Neural cell (in vitro differentiated cells): ENCODE data around the gene PRKACA. TPM values are rescaled to one million over a fixed set of nuclear protein-coding genes. Genes with fewer than 3 reads are reported as not detected.

Source experiments
- H2AFZ ChIP-seq: fragments of 200-600, 300-800 bp; sonication (generic), shearing (Covaris generic); 2 replicates; pipeline ENCODE4 v1.6.0; 2014; ENCODE audit warnings: low read depth, mild to moderate bottlenecking, antibody characterized with exemption, low read length, moderate library complexity
- H3F3A ChIP-seq: fragments of 200-600 bp; shearing (Covaris generic); 2 replicates; pipeline ENCODE4 v1.6.1; 2016; ENCODE audit warnings: mild to moderate bottlenecking, moderate library complexity, mixed read lengths, antibody characterized with exemption, low read length; ENCODE audit not compliant: insufficient read depth, poor library complexity, severe bottlenecking
- H3K27ac ChIP-seq: fragments of 200-600, 300-800 bp; sonication (generic), shearing (Covaris generic); 2 replicates; pipeline ENCODE4 v1.5.1; 2014; ENCODE audit warnings: mild to moderate bottlenecking, low read length, moderate library complexity
- H3K27me3 ChIP-seq: fragments of 300-800, 200-600 bp; sonication (generic), shearing (Covaris generic); 2 replicates; pipeline ENCODE4 v1.6.0; 2014; ENCODE audit warnings: mild to moderate bottlenecking, low read depth, low read length, moderate library complexity; ENCODE audit not compliant: insufficient read depth
- H3K36me3 ChIP-seq: fragments of 300-800, 200-600 bp; sonication (generic), shearing (Covaris generic); 2 replicates; pipeline ENCODE4 v1.5.1; 2014; ENCODE audit warnings: mild to moderate bottlenecking, antibody characterized with exemption, low read length, moderate library complexity; ENCODE audit not compliant: insufficient read depth
- H3K4me2 ChIP-seq: fragments of 300-800, 200-600 bp; sonication (generic), shearing (Covaris generic); 2 replicates; pipeline ENCODE4 v1.6.0; 2014; ENCODE audit warnings: mild to moderate bottlenecking, low read length
- H3K4me3 ChIP-seq: fragments of 300-800, 200-600 bp; sonication (generic), shearing (Covaris generic); 2 replicates; pipeline ENCODE4 v1.5.1; 2014; ENCODE audit warnings: mild to moderate bottlenecking, low read length, moderate library complexity
- H3K79me2 ChIP-seq: fragments of 200-600 bp; shearing (Covaris generic); replicated peaks from 2 replicates; pipeline ENCODE4 v1.6.0; 2014; ENCODE audit warnings: mild to moderate bottlenecking, low read length, moderate library complexity; ENCODE audit not compliant: insufficient read depth
- H3K9ac ChIP-seq: fragments of 300-800, 200-600 bp; sonication (generic), shearing (Covaris generic); 2 replicates; pipeline ENCODE4 v1.6.1; 2016; ENCODE audit warnings: mild to moderate bottlenecking, low read length, mixed read lengths
- H3K9me2 ChIP-seq: fragments of 200-600 bp; shearing (Covaris generic); 2 replicates; pipeline ENCODE4 v1.6.1; 2016; ENCODE audit warnings: mild to moderate bottlenecking, low read length, mixed read lengths; ENCODE audit not compliant: insufficient read depth
- H3K9me3 ChIP-seq: fragments of 200-600, 300-800 bp; sonication (generic), shearing (Covaris generic); 2 replicates; pipeline ENCODE4 v1.6.1; 2016; ENCODE audit warnings: mild to moderate bottlenecking, mixed run types, low read length, moderate library complexity, mixed read lengths
- H4K20me1 ChIP-seq: fragments of 200-600 bp; shearing (Covaris generic); 2 replicates; pipeline ENCODE4 v1.6.1; 2016; ENCODE audit warnings: mild to moderate bottlenecking, mixed run types; ENCODE audit not compliant: insufficient read depth
- EP300 ChIP-seq: fragments of 450-650 bp; conservative IDR thresholded peaks from 2 replicates; pipeline ENCODE4 v1.6.1; 2014; ENCODE audit warnings: antibody characterized with exemption, mild to moderate bottlenecking, moderate library complexity; ENCODE audit not compliant: poor library complexity, severe bottlenecking
- EZH2 ChIP-seq: fragments of 200-600, 300-800 bp; shearing (Covaris generic), sonication (generic); IDR thresholded peaks from 2 replicates; pipeline ENCODE4 v1.6.1; 2014; ENCODE audit warnings: antibody characterized with exemption, low read length, borderline replicate concordance, mild to moderate bottlenecking; ENCODE audit not compliant: insufficient read depth, poor library complexity, severe bottlenecking
- MXI1 ChIP-seq: fragments of 450-650 bp; conservative IDR thresholded peaks from 2 replicates; pipeline ENCODE4 v1.6.1; 2014; ENCODE audit warnings: antibody characterized with exemption, mild to moderate bottlenecking; ENCODE audit not compliant: poor library complexity, severe bottlenecking
- POLR2AphosphoS5 ChIP-seq: IDR thresholded peaks from 2 replicates; pipeline ENCODE4 v1.6.1; 2012
- RAD21 ChIP-seq: fragments of 450-650 bp; conservative IDR thresholded peaks from 2 replicates; pipeline ENCODE4 v1.6.1; 2014; ENCODE audit warnings: antibody characterized with exemption, mild to moderate bottlenecking, moderate library complexity
- REST ChIP-seq: IDR thresholded peaks from 2 replicates; pipeline ENCODE4 v1.6.1; 2012; ENCODE audit warnings: borderline replicate concordance
- SMC3 ChIP-seq: fragments of 450-650 bp; conservative IDR thresholded peaks from 2 replicates; pipeline ENCODE4 v1.6.1; 2014; ENCODE audit warnings: antibody characterized with exemption, mild to moderate bottlenecking, moderate library complexity; ENCODE audit not compliant: poor library complexity
- TAF1 ChIP-seq: IDR thresholded peaks from 2 replicates; pipeline ENCODE4 v1.6.1; 2012; ENCODE audit warnings: low read depth
- polyA plus RNA-seq: library from polyadenylated mRNA; depleted of rRNA; stranded (reverse); fragments of >200 nt; gene quantifications from 2 replicates; pipeline ENCODE4 v1.2.3, GENCODE V29; 2014
- TF ChIP-seq, protein P1 (sequence below): fragments of 450-650 bp; IDR thresholded peaks from 2 replicates; pipeline ENCODE4 v1.5.1; 2014; ENCODE audit warnings: antibody characterized with exemption, mild to moderate bottlenecking, moderate library complexity; ENCODE audit not compliant: poor library complexity, severe bottlenecking

Gene PRKACA
- polyA plus RNA-seq, 1 donor from 2014 or later, result 11.7 TPM

DNA sequence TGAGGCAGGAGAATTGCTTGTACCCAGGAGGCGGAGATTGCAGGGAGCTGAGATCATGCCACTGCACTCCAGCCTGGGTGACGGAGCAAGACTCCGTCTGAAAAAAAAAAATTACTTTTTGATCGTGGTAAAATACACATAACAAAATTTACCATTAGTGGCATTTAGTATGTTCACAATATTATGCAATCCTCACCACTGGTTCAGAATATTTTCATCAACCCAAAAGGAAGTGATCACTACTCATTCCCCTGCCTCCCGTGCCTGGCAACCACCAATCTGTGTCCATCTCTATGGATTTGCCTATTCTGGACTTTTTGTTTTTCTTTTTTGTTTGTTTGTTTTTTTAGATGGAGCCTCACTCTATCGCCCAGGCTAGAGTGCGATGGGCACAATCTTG, 54.5 kb downstream of the PRKACA start:
- H2AFZ ChIP-seq, result no peak overlapping the region
- H3K9ac ChIP-seq, result no peak overlapping the region
- no peaks in the 10 kb centered on the region for H3K36me3 ChIP-seq
- no peaks in the 10 kb centered on the region for H3K9me3 ChIP-seq
- H3K9me2 ChIP-seq, result no peaks in the 10 kb centered on the region
- TF ChIP-seq REST, result no peak
- TF ChIP-seq MXI1, result no peak
- no peak for TF ChIP-seq TAF1
- no peak for TF ChIP-seq POLR2AphosphoS5
- no peak for TF ChIP-seq RAD21
- TF ChIP-seq, protein P1, sequence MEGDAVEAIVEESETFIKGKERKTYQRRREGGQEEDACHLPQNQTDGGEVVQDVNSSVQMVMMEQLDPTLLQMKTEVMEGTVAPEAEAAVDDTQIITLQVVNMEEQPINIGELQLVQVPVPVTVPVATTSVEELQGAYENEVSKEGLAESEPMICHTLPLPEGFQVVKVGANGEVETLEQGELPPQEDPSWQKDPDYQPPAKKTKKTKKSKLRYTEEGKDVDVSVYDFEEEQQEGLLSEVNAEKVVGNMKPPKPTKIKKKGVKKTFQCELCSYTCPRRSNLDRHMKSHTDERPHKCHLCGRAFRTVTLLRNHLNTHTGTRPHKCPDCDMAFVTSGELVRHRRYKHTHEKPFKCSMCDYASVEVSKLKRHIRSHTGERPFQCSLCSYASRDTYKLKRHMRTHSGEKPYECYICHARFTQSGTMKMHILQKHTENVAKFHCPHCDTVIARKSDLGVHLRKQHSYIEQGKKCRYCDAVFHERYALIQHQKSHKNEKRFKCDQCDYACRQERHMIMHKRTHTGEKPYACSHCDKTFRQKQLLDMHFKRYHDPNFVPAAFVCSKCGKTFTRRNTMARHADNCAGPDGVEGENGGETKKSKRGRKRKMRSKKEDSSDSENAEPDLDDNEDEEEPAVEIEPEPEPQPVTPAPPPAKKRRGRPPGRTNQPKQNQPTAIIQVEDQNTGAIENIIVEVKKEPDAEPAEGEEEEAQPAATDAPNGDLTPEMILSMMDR, result no peak
- no peak for TF ChIP-seq EZH2
- no peak for TF ChIP-seq EP300
- no peak for TF ChIP-seq SMC3
- no peaks in the 10 kb centered on the region for H3F3A ChIP-seq
- H4K20me1 ChIP-seq, result no peaks in the 10 kb centered on the region
- no peak overlapping the region for H3K27ac ChIP-seq
- H3K4me3 ChIP-seq, result no peak overlapping the region
- no peak overlapping the region for H3K4me2 ChIP-seq
- no peaks in the 10 kb centered on the region for H3K79me2 ChIP-seq
- peaks cover 16% of the 10 kb centered on the region for H3K27me3 ChIP-seq

GRCh38 chr19:14062558-14062855, 55.1 kb downstream of the PRKACA start:
- no peak overlapping the region for H2AFZ ChIP-seq
- TF ChIP-seq, protein P1, result no peak
- TF ChIP-seq EP300 (no peak), RAD21 (no peak), MXI1 (no peak), SMC3 (no peak), REST (no peak), POLR2AphosphoS5 (no peak), TAF1 (no peak), EZH2 (no peak)
- no peaks in the 10 kb centered on the region for H3K36me3 ChIP-seq
- peaks cover 18% of the 10 kb centered on the region for H3K27me3 ChIP-seq
- H3K9ac ChIP-seq, result no peak overlapping the region
- H3K4me3 ChIP-seq, result no peak overlapping the region
- no peaks in the 10 kb centered on the region for H3K9me2 ChIP-seq
- no peaks in the 10 kb centered on the region for H3F3A ChIP-seq
- no peak overlapping the region for H3K4me2 ChIP-seq
- no peaks in the 10 kb centered on the region for H3K9me3 ChIP-seq
- no peak overlapping the region for H3K27ac ChIP-seq
- H4K20me1 ChIP-seq, result no peaks in the 10 kb centered on the region
- H3K79me2 ChIP-seq, result no peaks in the 10 kb centered on the region
